Measurements from ENCODE around the gene NBEAL1. TPM values are rescaled to one million over a fixed set of nuclear protein-coding genes. Genes with fewer than 3 reads are reported as not detected.

The NBEAL1 gene
- total and polyA plus RNA-seq, 2 experiments from 2014 or later = 13.3 to 21.8 TPM

DNA sequence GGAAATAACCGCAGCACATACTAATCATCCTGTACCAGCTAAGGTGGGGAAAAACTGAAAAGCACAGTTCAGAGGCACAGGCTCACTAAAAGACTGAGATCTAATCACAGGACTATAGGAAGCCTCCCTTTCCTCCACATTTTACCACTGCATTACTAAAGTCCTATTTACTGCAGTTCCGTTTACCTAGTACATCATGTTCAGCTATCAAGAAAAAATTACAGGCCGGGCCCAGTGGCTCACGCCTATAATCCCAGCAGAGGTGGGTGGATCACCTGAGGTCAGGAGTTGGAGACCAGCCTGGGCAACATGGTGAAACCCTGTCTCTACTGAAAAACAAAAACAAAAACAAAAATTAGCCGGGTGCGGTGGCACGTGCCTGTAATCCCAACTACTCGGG lies 11.0 kb upstream of the NBEAL1 start (continued):
- TF ChIP-seq, protein P1, sequence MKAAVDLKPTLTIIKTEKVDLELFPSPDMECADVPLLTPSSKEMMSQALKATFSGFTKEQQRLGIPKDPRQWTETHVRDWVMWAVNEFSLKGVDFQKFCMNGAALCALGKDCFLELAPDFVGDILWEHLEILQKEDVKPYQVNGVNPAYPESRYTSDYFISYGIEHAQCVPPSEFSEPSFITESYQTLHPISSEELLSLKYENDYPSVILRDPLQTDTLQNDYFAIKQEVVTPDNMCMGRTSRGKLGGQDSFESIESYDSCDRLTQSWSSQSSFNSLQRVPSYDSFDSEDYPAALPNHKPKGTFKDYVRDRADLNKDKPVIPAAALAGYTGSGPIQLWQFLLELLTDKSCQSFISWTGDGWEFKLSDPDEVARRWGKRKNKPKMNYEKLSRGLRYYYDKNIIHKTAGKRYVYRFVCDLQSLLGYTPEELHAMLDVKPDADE (IDR thresholded peaks at IDR 0.05) = no peak
- TF ChIP-seq POLR2AphosphoS5 (IDR thresholded peaks at IDR 0.05; ENCODE audit: low read depth) (no peak), ZNF114 (CRISPR knock-in tag; IDR thresholded peaks at IDR 0.05) (no peak), EZH2phosphoT487 (IDR thresholded peaks at IDR 0.05; ENCODE audit: unreplicated experiment) (no peak)
- TF ChIP-seq, protein P2, sequence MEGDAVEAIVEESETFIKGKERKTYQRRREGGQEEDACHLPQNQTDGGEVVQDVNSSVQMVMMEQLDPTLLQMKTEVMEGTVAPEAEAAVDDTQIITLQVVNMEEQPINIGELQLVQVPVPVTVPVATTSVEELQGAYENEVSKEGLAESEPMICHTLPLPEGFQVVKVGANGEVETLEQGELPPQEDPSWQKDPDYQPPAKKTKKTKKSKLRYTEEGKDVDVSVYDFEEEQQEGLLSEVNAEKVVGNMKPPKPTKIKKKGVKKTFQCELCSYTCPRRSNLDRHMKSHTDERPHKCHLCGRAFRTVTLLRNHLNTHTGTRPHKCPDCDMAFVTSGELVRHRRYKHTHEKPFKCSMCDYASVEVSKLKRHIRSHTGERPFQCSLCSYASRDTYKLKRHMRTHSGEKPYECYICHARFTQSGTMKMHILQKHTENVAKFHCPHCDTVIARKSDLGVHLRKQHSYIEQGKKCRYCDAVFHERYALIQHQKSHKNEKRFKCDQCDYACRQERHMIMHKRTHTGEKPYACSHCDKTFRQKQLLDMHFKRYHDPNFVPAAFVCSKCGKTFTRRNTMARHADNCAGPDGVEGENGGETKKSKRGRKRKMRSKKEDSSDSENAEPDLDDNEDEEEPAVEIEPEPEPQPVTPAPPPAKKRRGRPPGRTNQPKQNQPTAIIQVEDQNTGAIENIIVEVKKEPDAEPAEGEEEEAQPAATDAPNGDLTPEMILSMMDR (conservative IDR thresholded peaks at IDR 0.05; ENCODE audit: low read depth in 2 of 2) = no peak
- TF ChIP-seq, protein P3, sequence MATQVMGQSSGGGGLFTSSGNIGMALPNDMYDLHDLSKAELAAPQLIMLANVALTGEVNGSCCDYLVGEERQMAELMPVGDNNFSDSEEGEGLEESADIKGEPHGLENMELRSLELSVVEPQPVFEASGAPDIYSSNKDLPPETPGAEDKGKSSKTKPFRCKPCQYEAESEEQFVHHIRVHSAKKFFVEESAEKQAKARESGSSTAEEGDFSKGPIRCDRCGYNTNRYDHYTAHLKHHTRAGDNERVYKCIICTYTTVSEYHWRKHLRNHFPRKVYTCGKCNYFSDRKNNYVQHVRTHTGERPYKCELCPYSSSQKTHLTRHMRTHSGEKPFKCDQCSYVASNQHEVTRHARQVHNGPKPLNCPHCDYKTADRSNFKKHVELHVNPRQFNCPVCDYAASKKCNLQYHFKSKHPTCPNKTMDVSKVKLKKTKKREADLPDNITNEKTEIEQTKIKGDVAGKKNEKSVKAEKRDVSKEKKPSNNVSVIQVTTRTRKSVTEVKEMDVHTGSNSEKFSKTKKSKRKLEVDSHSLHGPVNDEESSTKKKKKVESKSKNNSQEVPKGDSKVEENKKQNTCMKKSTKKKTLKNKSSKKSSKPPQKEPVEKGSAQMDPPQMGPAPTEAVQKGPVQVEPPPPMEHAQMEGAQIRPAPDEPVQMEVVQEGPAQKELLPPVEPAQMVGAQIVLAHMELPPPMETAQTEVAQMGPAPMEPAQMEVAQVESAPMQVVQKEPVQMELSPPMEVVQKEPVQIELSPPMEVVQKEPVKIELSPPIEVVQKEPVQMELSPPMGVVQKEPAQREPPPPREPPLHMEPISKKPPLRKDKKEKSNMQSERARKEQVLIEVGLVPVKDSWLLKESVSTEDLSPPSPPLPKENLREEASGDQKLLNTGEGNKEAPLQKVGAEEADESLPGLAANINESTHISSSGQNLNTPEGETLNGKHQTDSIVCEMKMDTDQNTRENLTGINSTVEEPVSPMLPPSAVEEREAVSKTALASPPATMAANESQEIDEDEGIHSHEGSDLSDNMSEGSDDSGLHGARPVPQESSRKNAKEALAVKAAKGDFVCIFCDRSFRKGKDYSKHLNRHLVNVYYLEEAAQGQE (IDR thresholded peaks at IDR 0.05; ENCODE audit: unreplicated experiment) = no peak

DNA sequence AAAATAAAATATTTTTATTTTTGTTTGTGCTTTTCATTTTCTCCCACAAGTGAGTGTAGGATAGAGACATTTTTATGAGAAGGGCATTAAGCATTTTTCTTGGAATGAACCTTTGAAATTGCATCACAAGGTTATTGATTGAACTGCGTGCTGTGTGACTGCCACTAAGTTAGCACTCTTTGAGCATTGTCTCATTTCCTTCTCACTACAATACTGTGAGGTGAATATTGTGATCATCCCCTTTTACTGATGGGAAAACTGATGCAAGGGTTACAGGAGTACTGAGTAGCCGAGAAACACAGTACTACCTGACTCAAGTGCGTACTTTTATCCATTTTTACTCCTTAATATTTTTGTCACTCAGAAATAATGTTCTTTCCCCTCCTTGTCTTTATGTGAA lies 2.0 kb downstream of the NBEAL1 start:
- Histone ChIP-seq H2AFZ (no peak overlapping the region), H4K20me1 (replicated peaks; ENCODE audit: insufficient read depth) (no peaks in the 10 kb centered on the region), H3K4me3 (no peak overlapping the region), H3K27me3 (ENCODE audit: insufficient read depth) (no peaks in the 10 kb centered on the region), H3K9me2 (ENCODE audit: insufficient read depth) (no peaks in the 10 kb centered on the region), H3K4me2 (no peak overlapping the region), H3K36me3 (ENCODE audit: insufficient read depth) (no peaks in the 10 kb centered on the region), H3K79me2 (replicated peaks; ENCODE audit: insufficient read depth) (peaks cover 7% of the 10 kb centered on the region; the same call in 1 of the 2 replicates), H3K27ac (ENCODE audit: low read depth) (no peak overlapping the region), H3K4me1 (ENCODE audit: insufficient read depth) (0 out of 2 replicates have a peak, but pooled peaks cover 3% of the 10 kb centered on the region), H3F3A (replicated peaks; ENCODE audit: low read depth) (no peaks in the 10 kb centered on the region)
- no peak for DNase-seq (ENCODE audit: low spot score)
- Mint-ChIP-seq H3K4me1 (peaks cover 19% of the 10 kb centered on the region), H3K4me3 (peak overlapping the region; percentile 38; the same call in 1 of the 3 replicates), H3K27me3 (ENCODE audit: insufficient read depth, low read depth, poor library complexity) (peaks cover 7% of the 10 kb centered on the region), H3K9me3 (no peaks in the 10 kb centered on the region), H3K27ac (peak overlapping the region; percentile 41; the same call in 1 of the 2 replicates), H3K36me3 (ENCODE audit: low read depth) (no peaks in the 10 kb centered on the region)
- no peak for ATAC-seq
- TF ChIP-seq STAT1 (IDR thresholded peaks at IDR 0.05; ENCODE audit: unreplicated experiment) = no peak
- TF ChIP-seq, protein P4, sequence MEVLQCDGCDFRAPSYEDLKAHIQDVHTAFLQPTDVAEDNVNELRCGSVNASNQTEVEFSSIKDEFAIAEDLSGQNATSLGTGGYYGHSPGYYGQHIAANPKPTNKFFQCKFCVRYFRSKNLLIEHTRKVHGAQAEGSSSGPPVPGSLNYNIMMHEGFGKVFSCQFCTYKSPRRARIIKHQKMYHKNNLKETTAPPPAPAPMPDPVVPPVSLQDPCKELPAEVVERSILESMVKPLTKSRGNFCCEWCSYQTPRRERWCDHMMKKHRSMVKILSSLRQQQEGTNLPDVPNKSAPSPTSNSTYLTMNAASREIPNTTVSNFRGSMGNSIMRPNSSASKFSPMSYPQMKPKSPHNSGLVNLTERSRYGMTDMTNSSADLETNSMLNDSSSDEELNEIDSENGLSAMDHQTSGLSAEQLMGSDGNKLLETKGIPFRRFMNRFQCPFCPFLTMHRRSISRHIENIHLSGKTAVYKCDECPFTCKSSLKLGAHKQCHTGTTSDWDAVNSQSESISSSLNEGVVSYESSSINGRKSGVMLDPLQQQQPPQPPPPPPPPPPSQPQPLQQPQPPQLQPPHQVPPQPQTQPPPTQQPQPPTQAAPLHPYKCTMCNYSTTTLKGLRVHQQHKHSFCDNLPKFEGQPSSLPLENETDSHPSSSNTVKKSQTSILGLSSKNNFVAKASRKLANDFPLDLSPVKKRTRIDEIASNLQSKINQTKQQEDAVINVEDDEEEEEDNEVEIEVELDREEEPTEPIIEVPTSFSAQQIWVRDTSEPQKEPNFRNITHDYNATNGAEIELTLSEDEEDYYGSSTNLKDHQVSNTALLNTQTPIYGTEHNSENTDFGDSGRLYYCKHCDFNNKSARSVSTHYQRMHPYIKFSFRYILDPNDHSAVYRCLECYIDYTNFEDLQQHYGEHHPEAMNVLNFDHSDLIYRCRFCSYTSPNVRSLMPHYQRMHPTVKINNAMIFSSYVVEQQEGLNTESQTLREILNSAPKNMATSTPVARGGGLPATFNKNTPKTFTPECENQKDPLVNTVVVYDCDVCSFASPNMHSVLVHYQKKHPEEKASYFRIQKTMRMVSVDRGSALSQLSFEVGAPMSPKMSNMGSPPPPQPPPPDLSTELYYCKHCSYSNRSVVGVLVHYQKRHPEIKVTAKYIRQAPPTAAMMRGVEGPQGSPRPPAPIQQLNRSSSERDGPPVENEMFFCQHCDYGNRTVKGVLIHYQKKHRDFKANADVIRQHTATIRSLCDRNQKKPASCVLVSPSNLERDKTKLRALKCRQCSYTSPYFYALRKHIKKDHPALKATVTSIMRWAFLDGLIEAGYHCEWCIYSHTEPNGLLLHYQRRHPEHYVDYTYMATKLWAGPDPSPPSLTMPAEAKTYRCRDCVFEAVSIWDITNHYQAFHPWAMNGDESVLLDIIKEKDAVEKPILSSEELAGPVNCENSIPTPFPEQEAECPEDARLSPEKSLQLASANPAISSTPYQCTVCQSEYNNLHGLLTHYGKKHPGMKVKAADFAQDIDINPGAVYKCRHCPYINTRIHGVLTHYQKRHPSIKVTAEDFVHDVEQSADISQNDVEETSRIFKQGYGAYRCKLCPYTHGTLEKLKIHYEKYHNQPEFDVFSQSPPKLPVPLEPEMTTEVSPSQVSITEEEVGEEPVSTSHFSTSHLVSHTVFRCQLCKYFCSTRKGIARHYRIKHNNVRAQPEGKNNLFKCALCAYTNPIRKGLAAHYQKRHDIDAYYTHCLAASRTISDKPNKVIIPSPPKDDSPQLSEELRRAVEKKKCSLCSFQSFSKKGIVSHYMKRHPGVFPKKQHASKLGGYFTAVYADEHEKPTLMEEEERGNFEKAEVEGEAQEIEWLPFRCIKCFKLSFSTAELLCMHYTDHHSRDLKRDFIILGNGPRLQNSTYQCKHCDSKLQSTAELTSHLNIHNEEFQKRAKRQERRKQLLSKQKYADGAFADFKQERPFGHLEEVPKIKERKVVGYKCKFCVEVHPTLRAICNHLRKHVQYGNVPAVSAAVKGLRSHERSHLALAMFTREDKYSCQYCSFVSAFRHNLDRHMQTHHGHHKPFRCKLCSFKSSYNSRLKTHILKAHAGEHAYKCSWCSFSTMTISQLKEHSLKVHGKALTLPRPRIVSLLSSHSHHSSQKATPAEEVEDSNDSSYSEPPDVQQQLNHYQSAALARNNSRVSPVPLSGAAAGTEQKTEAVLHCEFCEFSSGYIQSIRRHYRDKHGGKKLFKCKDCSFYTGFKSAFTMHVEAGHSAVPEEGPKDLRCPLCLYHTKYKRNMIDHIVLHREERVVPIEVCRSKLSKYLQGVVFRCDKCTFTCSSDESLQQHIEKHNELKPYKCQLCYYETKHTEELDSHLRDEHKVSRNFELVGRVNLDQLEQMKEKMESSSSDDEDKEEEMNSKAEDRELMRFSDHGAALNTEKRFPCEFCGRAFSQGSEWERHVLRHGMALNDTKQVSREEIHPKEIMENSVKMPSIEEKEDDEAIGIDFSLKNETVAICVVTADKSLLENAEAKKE (CRISPR knock-in tag; IDR thresholded peaks at IDR 0.05) = no peak
- TF ChIP-seq, protein P3 (IDR thresholded peaks at IDR 0.05; ENCODE audit: unreplicated experiment) = no peak

Data from GM23338 (cell line).